IPS-20b (cell line): ENCODE data around the gene TRIM22.
"Not testable (repeated sequence)": the region's sequence is repeated elsewhere in the genome, so short reads cannot be mapped to it uniquely, and the experiment has no call there.

Experiments used
- H3K27ac ChIP-seq: one replicate; pipeline ENCODE4 v1.5.1; 2013; ENCODE audit warnings: low read length
- H3K27me3 ChIP-seq: 2 replicates; pipeline ENCODE4 v1.6.1; 2013; ENCODE audit warnings: mild to moderate bottlenecking, low read length, inconsistent platforms; ENCODE audit not compliant: insufficient read depth
- H3K36me3 ChIP-seq: 2 replicates; pipeline ENCODE4 v1.6.1; 2013; ENCODE audit warnings: low read depth, mild to moderate bottlenecking, inconsistent platforms, low read length, moderate library complexity; ENCODE audit not compliant: insufficient read depth
- H3K4me1 ChIP-seq: 2 replicates; pipeline ENCODE4 v1.6.1; 2013; ENCODE audit warnings: mild to moderate bottlenecking, control low read depth, inconsistent platforms, low read length, moderate library complexity; ENCODE audit not compliant: insufficient read depth
- H3K4me3 ChIP-seq: 2 replicates; pipeline ENCODE4 v1.5.1; 2013; ENCODE audit warnings: mild to moderate bottlenecking, low read length, inconsistent platforms
- H3K9ac ChIP-seq: 2 replicates; pipeline ENCODE4 v1.6.1; 2013; ENCODE audit warnings: low read depth, mild to moderate bottlenecking, inconsistent platforms, low read length, moderate library complexity
- H3K9me3 ChIP-seq: 2 replicates; pipeline ENCODE4 v1.6.1; 2013; ENCODE audit warnings: mild to moderate bottlenecking, low read depth, low read length, inconsistent platforms; ENCODE audit not compliant: insufficient read depth

Gene TRIM22

GRCh38 chr11:5691238-5691963 is 1.8 kb downstream of the TRIM22 start:
- Histone ChIP-seq H3K4me3 (peak overlapping the region; percentile 75; the same call in 1 of the 2 replicates), H3K4me1 (peaks cover 28% of the 10 kb centered on the region), H3K9ac (peak overlapping the region; percentile 83; the same call in 1 of the 2 replicates)
- H3K9me3 ChIP-seq, H3K27me3 ChIP-seq, H3K27ac ChIP-seq, H3K36me3 ChIP-seq: not testable (repeated sequence)

GRCh38 chr11:5691964-5692361 is 2.4 kb downstream of the TRIM22 start:
- peaks cover 13% of the 10 kb centered on the region for H3K36me3 ChIP-seq
- peak overlapping the region; percentile 32 for H3K4me3 ChIP-seq
- no peak overlapping the region for H3K27ac ChIP-seq
- H3K27me3 ChIP-seq: no peaks in the 10 kb centered on the region
- no peaks in the 10 kb centered on the region for H3K9me3 ChIP-seq
- peaks cover 28% of the 10 kb centered on the region for H3K4me1 ChIP-seq
- peak overlapping the region; percentile 31; the same call in 1 of the 2 replicates for H3K9ac ChIP-seq

GRCh38 chr11:5694642-5695041 is 5.1 kb downstream of the TRIM22 start:
- H3K4me3 ChIP-seq: no peak overlapping the region
- H3K4me1 ChIP-seq: peaks cover 19% of the 10 kb centered on the region
- no peak overlapping the region for H3K27ac ChIP-seq
- no peak overlapping the region for H3K9ac ChIP-seq
- no peaks in the 10 kb centered on the region for H3K27me3 ChIP-seq
- no peaks in the 10 kb centered on the region for H3K9me3 ChIP-seq
- peaks cover 33% of the 10 kb centered on the region for H3K36me3 ChIP-seq

- peaks cover 13% of the 10 kb centered on the region for H3K4me1 ChIP-seq
- no peak overlapping the region for H3K27ac ChIP-seq
- no peak overlapping the region for H3K4me3 ChIP-seq
- no peak overlapping the region for H3K9ac ChIP-seq
- no peaks in the 10 kb centered on the region for H3K9me3 ChIP-seq
- peaks cover 33% of the 10 kb centered on the region for H3K36me3 ChIP-seq
- no peaks in the 10 kb centered on the region for H3K27me3 ChIP-seq
Observed at GRCh38 chr11:5695580-5695979, 6.0 kb downstream of the TRIM22 start.

GRCh38 chr11:5696210-5696609 is 6.6 kb downstream of the TRIM22 start:
- Histone ChIP-seq H3K9ac (no peak overlapping the region), H3K27me3 (no peaks in the 10 kb centered on the region), H3K4me3 (no peak overlapping the region), H3K9me3 (no peaks in the 10 kb centered on the region), H3K36me3 (peaks cover 33% of the 10 kb centered on the region), H3K27ac (no peak overlapping the region), H3K4me1 (peaks cover 13% of the 10 kb centered on the region)

- H3K9me3 ChIP-seq: no peaks in the 10 kb centered on the region
- peaks cover 41% of the 10 kb centered on the region for H3K36me3 ChIP-seq
- H3K4me3 ChIP-seq: no peak overlapping the region
- peaks cover 3% of the 10 kb centered on the region; the same call in 1 of the 2 replicates for H3K4me1 ChIP-seq
- no peaks in the 10 kb centered on the region for H3K27me3 ChIP-seq
- H3K9ac ChIP-seq: no peak overlapping the region
- no peak overlapping the region for H3K27ac ChIP-seq
Observed at GRCh38 chr11:5698281-5698680, 8.7 kb downstream of the TRIM22 start.

- Histone ChIP-seq H3K4me1 (peaks cover 2% of the 10 kb centered on the region; the same call in 1 of the 2 replicates), H3K9me3 (no peaks in the 10 kb centered on the region), H3K4me3 (no peak overlapping the region), H3K36me3 (peaks cover 56% of the 10 kb centered on the region), H3K9ac (no peak overlapping the region), H3K27me3 (no peaks in the 10 kb centered on the region), H3K27ac (no peak overlapping the region)
Observed at GRCh38 chr11:5700421-5701054, 10.9 kb downstream of the TRIM22 start.

GRCh38 chr11:5701055-5701577 is 11.5 kb downstream of the TRIM22 start:
- Histone ChIP-seq H3K9ac (no peak overlapping the region), H3K4me1 (no peaks in the 10 kb centered on the region; the same call in 1 of the 2 replicates), H3K4me3 (no peak overlapping the region), H3K36me3 (peaks cover 58% of the 10 kb centered on the region), H3K27ac (no peak overlapping the region), H3K27me3 (no peaks in the 10 kb centered on the region), H3K9me3 (no peaks in the 10 kb centered on the region)

GRCh38 chr11:5703741-5704536 is 14.3 kb downstream of the TRIM22 start:
- Histone ChIP-seq H3K36me3 (peaks cover 51% of the 10 kb centered on the region), H3K27ac (no peak overlapping the region), H3K9ac (no peak overlapping the region), H3K9me3 (no peaks in the 10 kb centered on the region), H3K4me1 (no peaks in the 10 kb centered on the region), H3K4me3 (no peak overlapping the region), H3K27me3 (no peaks in the 10 kb centered on the region)

- H3K36me3 ChIP-seq: peaks cover 61% of the 10 kb centered on the region
- no peaks in the 10 kb centered on the region for H3K27me3 ChIP-seq
- no peaks in the 10 kb centered on the region for H3K9me3 ChIP-seq
- no peak overlapping the region for H3K4me3 ChIP-seq
- H3K9ac ChIP-seq: no peak overlapping the region
- H3K27ac ChIP-seq: no peak overlapping the region
- no peaks in the 10 kb centered on the region for H3K4me1 ChIP-seq
Observed at GRCh38 chr11:5705688-5706087, 16.1 kb downstream of the TRIM22 start.

GRCh38 chr11:5712507-5712906 is 22.9 kb downstream of the TRIM22 start:
- H3K36me3 ChIP-seq: peaks cover 27% of the 10 kb centered on the region
- no peak overlapping the region for H3K27ac ChIP-seq
- H3K4me3 ChIP-seq: no peak overlapping the region
- H3K9me3 ChIP-seq: no peaks in the 10 kb centered on the region
- H3K9ac ChIP-seq: no peak overlapping the region
- H3K4me1 ChIP-seq: no peaks in the 10 kb centered on the region
- no peaks in the 10 kb centered on the region for H3K27me3 ChIP-seq
